Esophagus squamous epithelium (tissue), 4 donors: ENCODE data around the gene SORD.
"Not testable (repeated sequence)": the region's sequence is repeated elsewhere in the genome, so short reads cannot be mapped to it uniquely, and the experiment has no call there.

Experiments used
- POLR2A ChIP-seq, 4 donors: fragments of 450-650 bp; IDR thresholded peaks; one replicate each; pipeline ENCODE4 v1.6.1; 2017; ENCODE audit warnings: antibody characterized with exemption in 4 of 4, mild to moderate bottlenecking in 4 of 4, moderate library complexity in 3 of 4
- TF ChIP-seq, protein P1 (sequence below), 6 experiments: fragments of 450-650 bp in 4 of 6; fragments of 200-600 bp in 2 of 6; sonication (generic) in 2 of 6; IDR thresholded peaks; one replicate each; pipeline ENCODE4 v1.5.1; 2016 to 2019; ENCODE audit warnings: antibody characterized with exemption in 6 of 6, mild to moderate bottlenecking in 4 of 6, moderate library complexity in 4 of 6

- TF ChIP-seq, protein P1, sequence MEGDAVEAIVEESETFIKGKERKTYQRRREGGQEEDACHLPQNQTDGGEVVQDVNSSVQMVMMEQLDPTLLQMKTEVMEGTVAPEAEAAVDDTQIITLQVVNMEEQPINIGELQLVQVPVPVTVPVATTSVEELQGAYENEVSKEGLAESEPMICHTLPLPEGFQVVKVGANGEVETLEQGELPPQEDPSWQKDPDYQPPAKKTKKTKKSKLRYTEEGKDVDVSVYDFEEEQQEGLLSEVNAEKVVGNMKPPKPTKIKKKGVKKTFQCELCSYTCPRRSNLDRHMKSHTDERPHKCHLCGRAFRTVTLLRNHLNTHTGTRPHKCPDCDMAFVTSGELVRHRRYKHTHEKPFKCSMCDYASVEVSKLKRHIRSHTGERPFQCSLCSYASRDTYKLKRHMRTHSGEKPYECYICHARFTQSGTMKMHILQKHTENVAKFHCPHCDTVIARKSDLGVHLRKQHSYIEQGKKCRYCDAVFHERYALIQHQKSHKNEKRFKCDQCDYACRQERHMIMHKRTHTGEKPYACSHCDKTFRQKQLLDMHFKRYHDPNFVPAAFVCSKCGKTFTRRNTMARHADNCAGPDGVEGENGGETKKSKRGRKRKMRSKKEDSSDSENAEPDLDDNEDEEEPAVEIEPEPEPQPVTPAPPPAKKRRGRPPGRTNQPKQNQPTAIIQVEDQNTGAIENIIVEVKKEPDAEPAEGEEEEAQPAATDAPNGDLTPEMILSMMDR (IDR thresholded peaks at IDR 0.05), result not testable (repeated sequence)
- not testable (repeated sequence) for TF ChIP-seq POLR2A (IDR thresholded peaks at IDR 0.05)
Observed at GRCh38 chr15:45004590-45005175, 18.3 kb upstream of the SORD start.
